KMS-11 (cell line): Measurements from ENCODE around the gene GLYR1.

Experiments used
- H2AFZ ChIP-seq: fragments of 200-600 bp; sonication (generic); 2 replicates; pipeline ENCODE4 v1.6.1; 2016; ENCODE audit warnings: antibody characterized with exemption, mixed run types, low read depth
- H3K27ac ChIP-seq: fragments of 200-600 bp; sonication (generic); 2 replicates; pipeline ENCODE4 v1.6.1; 2016; ENCODE audit warnings: mild to moderate bottlenecking, mixed run types
- H3K27me3 ChIP-seq: fragments of 200-600 bp; sonication (generic); 2 replicates; pipeline ENCODE4 v1.6.1; 2017; ENCODE audit warnings: mild to moderate bottlenecking, low read depth, mixed run types, moderate library complexity; ENCODE audit not compliant: insufficient read depth
- H3K36me3 ChIP-seq: fragments of 200-600 bp; sonication (generic); 2 replicates; pipeline ENCODE4 v1.6.1; 2017; ENCODE audit warnings: mild to moderate bottlenecking, mixed run types; ENCODE audit not compliant: insufficient read depth
- H3K4me1 ChIP-seq: fragments of 200-600 bp; sonication (generic); 2 replicates; pipeline ENCODE4 v1.6.1; 2016; ENCODE audit warnings: mild to moderate bottlenecking, low read depth, mixed run types; ENCODE audit not compliant: poor library complexity, severe bottlenecking
- H3K4me2 ChIP-seq: fragments of 200-600 bp; sonication (generic); 2 replicates; pipeline ENCODE4 v1.7.0; 2016; ENCODE audit warnings: mild to moderate bottlenecking, mixed run types
- H3K4me3 ChIP-seq: fragments of 200-600 bp; sonication (generic); IDR thresholded peaks from 2 replicates; pipeline ENCODE4 v1.6.1; 2017; ENCODE audit warnings: low read depth, low read length, mixed read lengths; ENCODE audit not compliant: insufficient read depth
- H3K79me2 ChIP-seq: fragments of 200-600 bp; sonication (generic); 2 replicates; pipeline ENCODE4 v1.6.1; 2016; ENCODE audit warnings: low read depth, mixed run types; ENCODE audit not compliant: insufficient read depth
- H3K9ac ChIP-seq: fragments of 200-600 bp; sonication (generic); 2 replicates; pipeline ENCODE4 v1.6.1; 2016; ENCODE audit warnings: mild to moderate bottlenecking, mixed run types
- H4K20me1 ChIP-seq: fragments of 200-600 bp; sonication (generic); 2 replicates; pipeline ENCODE4 v1.6.1; 2016; ENCODE audit warnings: mild to moderate bottlenecking, mixed run types; ENCODE audit not compliant: insufficient read depth
- TF ChIP-seq, protein P1 (sequence below): fragments of 200-600 bp; sonication (generic); conservative IDR thresholded peaks from 2 replicates; pipeline ENCODE4 v1.6.1; 2017; ENCODE audit warnings: low read depth, mild to moderate bottlenecking, antibody characterized with exemption, low read length, moderate library complexity, mixed read lengths

The GLYR1 gene

DNA sequence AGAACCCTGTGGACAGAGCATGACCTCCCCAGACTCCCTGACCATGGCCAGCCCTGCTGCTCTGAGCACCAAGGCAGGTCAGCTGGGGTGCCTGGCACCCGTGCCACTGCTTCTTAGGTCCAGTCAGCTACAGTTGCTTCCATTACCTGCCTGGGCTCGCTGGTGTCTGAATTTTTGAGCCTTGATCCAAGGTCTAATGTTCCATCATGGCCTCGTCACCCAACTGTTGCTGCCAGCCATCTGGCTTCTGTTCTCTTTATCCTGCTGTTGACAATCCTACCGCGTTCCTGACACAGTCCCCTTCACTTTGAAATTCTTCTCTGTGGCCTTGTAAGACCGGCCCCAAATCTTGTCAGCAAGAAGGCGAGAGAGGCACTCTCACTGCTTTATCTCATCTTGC lies 16.7 kb downstream of the GLYR1 start:
- Histone ChIP-seq H3K9ac (no peak overlapping the region), H2AFZ (no peak overlapping the region), H3K27ac (no peak overlapping the region), H3K4me2 (no peak overlapping the region), H4K20me1 (no peaks in the 10 kb centered on the region), H3K79me2 (no peaks in the 10 kb centered on the region; the same call in 1 of the 2 replicates), H3K4me1 (peaks cover 26% of the 10 kb centered on the region), H3K36me3 (peaks cover 18% of the 10 kb centered on the region; the same call in 1 of the 2 replicates), H3K27me3 (no peaks in the 10 kb centered on the region), H3K4me3 (no peak overlapping the region)
- TF ChIP-seq, protein P1, sequence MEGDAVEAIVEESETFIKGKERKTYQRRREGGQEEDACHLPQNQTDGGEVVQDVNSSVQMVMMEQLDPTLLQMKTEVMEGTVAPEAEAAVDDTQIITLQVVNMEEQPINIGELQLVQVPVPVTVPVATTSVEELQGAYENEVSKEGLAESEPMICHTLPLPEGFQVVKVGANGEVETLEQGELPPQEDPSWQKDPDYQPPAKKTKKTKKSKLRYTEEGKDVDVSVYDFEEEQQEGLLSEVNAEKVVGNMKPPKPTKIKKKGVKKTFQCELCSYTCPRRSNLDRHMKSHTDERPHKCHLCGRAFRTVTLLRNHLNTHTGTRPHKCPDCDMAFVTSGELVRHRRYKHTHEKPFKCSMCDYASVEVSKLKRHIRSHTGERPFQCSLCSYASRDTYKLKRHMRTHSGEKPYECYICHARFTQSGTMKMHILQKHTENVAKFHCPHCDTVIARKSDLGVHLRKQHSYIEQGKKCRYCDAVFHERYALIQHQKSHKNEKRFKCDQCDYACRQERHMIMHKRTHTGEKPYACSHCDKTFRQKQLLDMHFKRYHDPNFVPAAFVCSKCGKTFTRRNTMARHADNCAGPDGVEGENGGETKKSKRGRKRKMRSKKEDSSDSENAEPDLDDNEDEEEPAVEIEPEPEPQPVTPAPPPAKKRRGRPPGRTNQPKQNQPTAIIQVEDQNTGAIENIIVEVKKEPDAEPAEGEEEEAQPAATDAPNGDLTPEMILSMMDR, result no peak

DNA sequence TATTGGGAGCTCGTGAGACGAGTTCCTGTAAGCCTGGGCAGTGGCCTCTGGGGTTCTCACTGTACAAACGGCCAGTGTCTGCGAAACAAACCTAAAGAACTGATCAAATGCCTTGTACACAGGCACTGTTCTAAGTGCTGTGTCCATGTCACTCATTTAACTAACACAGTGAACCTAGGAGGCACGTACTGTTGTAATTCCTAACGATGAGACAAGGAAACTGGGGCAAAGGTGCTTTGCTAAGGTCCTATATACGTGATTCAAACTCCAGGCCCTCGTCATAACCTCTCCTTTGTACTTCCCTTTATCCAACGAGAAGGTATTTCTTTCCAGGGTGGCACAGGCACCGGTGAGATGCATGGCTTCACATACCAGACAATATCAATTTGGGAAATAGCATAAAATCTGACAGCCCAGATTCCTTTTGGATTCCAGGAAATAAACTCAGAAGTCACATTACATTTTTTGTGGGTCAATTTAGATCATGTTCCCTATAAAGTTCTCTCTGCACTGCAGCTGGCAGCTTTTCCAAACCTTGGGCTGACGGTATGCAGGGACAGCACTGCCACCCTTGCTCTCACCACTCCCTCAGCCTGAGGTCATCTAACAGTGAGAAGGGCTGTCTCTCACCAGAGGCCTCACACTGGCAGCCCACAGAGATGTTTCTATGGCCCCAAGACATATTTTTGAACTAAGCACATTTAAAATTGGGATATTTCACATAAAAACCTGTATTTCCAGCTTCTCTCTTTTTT lies 18.3 kb downstream of the GLYR1 start:
- Histone ChIP-seq H3K36me3 (peaks cover 18% of the 10 kb centered on the region; the same call in 1 of the 2 replicates), H3K27ac (no peak overlapping the region), H3K27me3 (no peaks in the 10 kb centered on the region), H2AFZ (no peak overlapping the region), H3K79me2 (no peaks in the 10 kb centered on the region), H3K4me2 (no peak overlapping the region), H3K4me1 (peaks cover 9% of the 10 kb centered on the region), H3K9ac (no peak overlapping the region), H3K4me3 (no peak overlapping the region), H4K20me1 (no peaks in the 10 kb centered on the region)
- TF ChIP-seq, protein P1, result no peak

DNA sequence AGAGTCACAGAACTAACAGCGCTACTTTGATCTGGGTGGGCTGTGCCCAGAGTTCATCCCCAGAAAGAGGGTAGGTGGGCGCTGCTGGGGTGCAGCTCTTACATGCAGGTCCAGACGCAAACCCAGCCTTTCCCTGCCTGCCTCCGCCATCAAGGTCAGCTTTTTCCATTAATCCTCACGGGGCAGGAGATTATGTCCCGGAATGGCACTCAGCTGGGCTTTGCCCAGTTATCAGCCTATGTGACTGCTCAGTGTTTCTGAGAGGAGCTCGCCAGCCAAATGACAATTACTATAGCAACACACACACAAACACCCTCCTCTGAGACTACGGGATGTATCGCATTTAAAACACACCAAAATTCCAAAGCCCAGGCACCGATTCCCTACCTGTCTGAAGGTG lies 20.1 kb downstream of the GLYR1 start:
- Histone ChIP-seq H3K4me3 (no peak overlapping the region), H3K9ac (no peak overlapping the region), H3K4me1 (no peaks in the 10 kb centered on the region), H3K27ac (no peak overlapping the region), H3K36me3 (peaks cover 14% of the 10 kb centered on the region; the same call in 1 of the 2 replicates), H2AFZ (no peak overlapping the region), H4K20me1 (no peaks in the 10 kb centered on the region), H3K79me2 (no peaks in the 10 kb centered on the region), H3K27me3 (no peaks in the 10 kb centered on the region), H3K4me2 (no peak overlapping the region)
- TF ChIP-seq, protein P1, result no peak

- Histone ChIP-seq H3K4me3 (no peak overlapping the region), H3K4me2 (no peak overlapping the region), H3K27ac (no peak overlapping the region), H3K27me3 (no peaks in the 10 kb centered on the region), H3K4me1 (no peaks in the 10 kb centered on the region), H3K9ac (no peak overlapping the region), H4K20me1 (no peaks in the 10 kb centered on the region), H3K36me3 (peaks cover 14% of the 10 kb centered on the region; the same call in 1 of the 2 replicates), H2AFZ (no peak overlapping the region), H3K79me2 (no peaks in the 10 kb centered on the region)
- TF ChIP-seq, protein P1, result no peak
Measured at GRCh38 chr16:4826526-4826925, 20.6 kb downstream of the GLYR1 start.
